Osteocyte (in vitro differentiated cells): Measurements from ENCODE around the gene TNXB. TPM values are rescaled to one million over a fixed set of nuclear protein-coding genes. Genes with fewer than 3 reads are reported as not detected.
"Not testable (repeated sequence)": the region's sequence is repeated elsewhere in the genome, so short reads cannot be mapped to it uniquely, and the experiment has no call there.

ENCODE experiments used
- DNase-seq: peaks from one replicate; pipeline ENCODE4 v3.0.0; 2021; ENCODE audit warnings: mixed read lengths; ENCODE audit not compliant: unreplicated experiment; ENCODE audit errors: extremely low spot score
- H3K27ac Mint-ChIP-seq: one replicate; pipeline ENCODE4 v1.8.0; 2021; ENCODE audit warnings: mild to moderate bottlenecking, mixed read lengths; ENCODE audit not compliant: unreplicated experiment
- H3K27me3 Mint-ChIP-seq: one replicate; pipeline ENCODE4 v1.8.0; 2021; ENCODE audit warnings: mixed read lengths; ENCODE audit not compliant: unreplicated experiment
- H3K36me3 Mint-ChIP-seq: one replicate; pipeline ENCODE4 v1.8.0; 2021; ENCODE audit warnings: mixed read lengths; ENCODE audit not compliant: unreplicated experiment
- H3K4me1 Mint-ChIP-seq: one replicate; pipeline ENCODE4 v1.8.0; 2021; ENCODE audit warnings: mixed read lengths; ENCODE audit not compliant: unreplicated experiment
- H3K4me3 Mint-ChIP-seq: one replicate; pipeline ENCODE4 v1.8.0; 2021; ENCODE audit warnings: mild to moderate bottlenecking, moderate library complexity, mixed read lengths; ENCODE audit not compliant: unreplicated experiment
- H3K9me3 Mint-ChIP-seq: one replicate; pipeline ENCODE4 v1.8.0; 2021; ENCODE audit warnings: mixed read lengths; ENCODE audit not compliant: unreplicated experiment
- CTCF ChIP-seq: fragments of 200-600 bp; sonication (generic); IDR thresholded peaks from 2 replicates; pipeline ENCODE4 v1.5.0; 2021; ENCODE audit warnings: antibody characterized with exemption, mild to moderate bottlenecking, moderate library complexity
- total RNA-seq: library from RNA; stranded (reverse); gene quantifications from 2 replicates; pipeline ENCODE4 v1.2.1, GENCODE V29; 2021

TNXB gene
- total RNA-seq, 1 donor from 2014 or later, result 13.9 TPM

GRCh38 chr6:32060966-32061655, 48.0 kb downstream of the TNXB start:
- Mint-ChIP-seq H3K27ac (no peak overlapping the region), H3K4me3 (no peak overlapping the region), H3K9me3 (no peaks in the 10 kb centered on the region), H3K4me1 (no peaks in the 10 kb centered on the region), H3K27me3 (peaks cover 2% of the 10 kb centered on the region), H3K36me3 (peaks cover 2% of the 10 kb centered on the region)
- DNase-seq, result no peak
- TF ChIP-seq CTCF, result no peak

GRCh38 chr6:32058511-32058963, 50.6 kb downstream of the TNXB start:
- H3K36me3 Mint-ChIP-seq, result no peaks in the 10 kb centered on the region
- no peaks in the 10 kb centered on the region for H3K27me3 Mint-ChIP-seq
- H3K4me3 Mint-ChIP-seq, result no peak overlapping the region
- H3K27ac Mint-ChIP-seq, result no peak overlapping the region
- no peak for DNase-seq
- no peaks in the 10 kb centered on the region for H3K4me1 Mint-ChIP-seq
- H3K9me3 Mint-ChIP-seq, result no peaks in the 10 kb centered on the region
- TF ChIP-seq CTCF, result no peak

- Mint-ChIP-seq H3K36me3 (no peaks in the 10 kb centered on the region), H3K4me1 (no peaks in the 10 kb centered on the region), H3K9me3 (no peaks in the 10 kb centered on the region), H3K27ac (no peak overlapping the region), H3K4me3 (no peak overlapping the region), H3K27me3 (no peaks in the 10 kb centered on the region)
- no peak for TF ChIP-seq CTCF
- DNase-seq, result no peak
Measured at GRCh38 chr6:32057966-32058365, 51.2 kb downstream of the TNXB start.

GRCh38 chr6:32056254-32056653, 52.9 kb downstream of the TNXB start:
- no peak overlapping the region for H3K4me3 Mint-ChIP-seq
- H3K27me3 Mint-ChIP-seq, result peaks cover 3% of the 10 kb centered on the region
- DNase-seq, result no peak
- no peaks in the 10 kb centered on the region for H3K9me3 Mint-ChIP-seq
- TF ChIP-seq CTCF, result no peak
- no peak overlapping the region for H3K27ac Mint-ChIP-seq
- no peaks in the 10 kb centered on the region for H3K4me1 Mint-ChIP-seq
- no peaks in the 10 kb centered on the region for H3K36me3 Mint-ChIP-seq

- H3K36me3 Mint-ChIP-seq, H3K9me3 Mint-ChIP-seq, H3K27me3 Mint-ChIP-seq, DNase-seq, H3K27ac Mint-ChIP-seq, H3K4me3 Mint-ChIP-seq, H3K4me1 Mint-ChIP-seq: not testable (repeated sequence)
Measured at GRCh38 chr6:32055756-32056155, 53.4 kb downstream of the TNXB start.

GRCh38 chr6:32053314-32053713, 55.8 kb downstream of the TNXB start:
- H3K4me3 Mint-ChIP-seq, DNase-seq, H3K27me3 Mint-ChIP-seq, H3K4me1 Mint-ChIP-seq, H3K27ac Mint-ChIP-seq, H3K36me3 Mint-ChIP-seq, H3K9me3 Mint-ChIP-seq: not testable (repeated sequence)

GRCh38 chr6:32052626-32053025, 56.5 kb downstream of the TNXB start:
- H3K27me3 Mint-ChIP-seq, H3K4me3 Mint-ChIP-seq, H3K4me1 Mint-ChIP-seq, H3K9me3 Mint-ChIP-seq, H3K27ac Mint-ChIP-seq, H3K36me3 Mint-ChIP-seq, DNase-seq: not testable (repeated sequence)
